ELF-1 (cell line): ENCODE data around the gene INTS1.
"Not testable (repeated sequence)": the region's sequence is repeated elsewhere in the genome, so short reads cannot be mapped to it uniquely, and the experiment has no call there.

ENCODE experiments used
- DNase-seq: peaks from one replicate; pipeline ENCODE4 v3.0.0-alpha.2; 2016; ENCODE audit warnings: low read depth, low spot score

INTS1 gene

DNA sequence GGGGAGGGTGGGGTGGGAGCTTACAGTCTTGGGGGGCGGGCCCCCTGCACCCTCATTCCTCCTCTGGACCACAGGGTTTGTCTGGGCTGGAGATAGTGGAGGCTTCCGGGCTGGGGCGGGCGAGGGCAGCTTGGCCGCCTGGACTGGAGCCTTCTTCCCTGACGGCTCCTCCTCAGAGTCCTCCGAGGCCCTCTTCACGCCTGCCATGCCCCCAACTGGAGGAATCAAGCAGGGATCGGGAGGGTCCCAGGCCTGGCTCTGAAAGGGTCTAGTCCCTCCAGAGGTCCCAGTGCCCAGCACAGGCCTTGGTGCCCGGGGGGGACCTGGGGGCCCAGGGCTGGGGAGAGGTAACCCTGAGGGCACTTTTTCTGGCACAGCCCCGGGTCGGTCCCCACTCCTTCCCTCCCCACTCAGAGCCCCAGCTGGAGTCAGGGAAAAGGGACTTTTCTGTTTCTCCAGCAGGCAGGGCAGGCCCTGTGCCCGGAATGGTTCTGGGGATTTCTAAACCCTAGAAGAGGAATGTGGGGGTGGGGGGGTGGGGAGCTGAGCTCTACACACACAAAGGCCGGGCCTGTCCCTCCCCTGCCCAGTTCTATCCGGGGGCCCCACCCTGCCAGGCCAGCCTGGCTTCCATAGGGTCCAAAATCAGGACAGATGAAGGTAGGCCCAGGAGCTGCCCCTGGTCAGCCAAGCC, 56.5 kb downstream of the INTS1 start:
- DNase-seq: no peak

DNA sequence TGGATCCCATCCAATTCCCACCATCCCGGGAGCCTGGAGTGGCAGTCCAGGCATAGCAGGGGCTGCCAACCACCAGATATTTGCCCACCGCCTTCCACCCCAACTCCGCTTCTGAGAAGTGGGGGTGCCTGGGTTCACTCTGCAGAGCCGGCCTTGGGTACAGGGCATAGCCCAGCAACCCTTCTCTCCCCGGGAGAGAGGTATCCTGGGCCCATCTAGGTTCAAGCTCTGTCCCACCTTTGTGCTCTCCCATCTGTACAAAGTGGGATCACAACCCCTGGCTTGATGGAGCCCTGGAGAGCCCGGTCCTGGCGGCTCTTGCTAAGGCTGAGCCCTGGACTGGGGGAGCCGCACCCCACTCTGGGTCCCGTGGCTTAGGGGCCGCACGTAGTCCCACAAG, 57.1 kb downstream of the INTS1 start:
- DNase-seq: no peak

- DNase-seq: no peak
These were observed 57.6 kb downstream of the INTS1 start for GRCh38 chr7:1446620-1447032.

DNA sequence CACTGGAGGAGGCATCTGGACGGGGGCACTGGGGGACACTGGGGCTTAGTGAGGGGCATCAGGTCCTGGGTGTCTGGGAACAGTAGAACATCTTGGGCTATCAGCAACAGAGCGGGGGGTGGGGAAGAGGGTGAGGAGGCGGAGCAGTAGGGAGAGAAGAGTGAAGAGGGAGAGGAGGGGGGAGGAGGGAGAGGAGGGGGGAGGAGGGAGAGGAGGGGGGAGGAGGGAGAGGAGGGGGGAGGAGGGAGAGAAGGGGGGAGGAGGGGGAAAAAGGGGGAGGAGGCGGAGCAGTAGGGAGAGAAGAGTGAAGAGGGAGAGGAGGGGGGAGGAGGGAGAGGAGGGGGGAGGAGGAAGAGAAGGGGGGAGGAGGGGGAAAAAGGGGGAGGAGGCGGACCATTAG, 58.2 kb downstream of the INTS1 start:
- DNase-seq: not testable (repeated sequence)

GRCh38 chr7:1445341-1445740, 58.8 kb downstream of the INTS1 start:
- no peak for DNase-seq

DNA sequence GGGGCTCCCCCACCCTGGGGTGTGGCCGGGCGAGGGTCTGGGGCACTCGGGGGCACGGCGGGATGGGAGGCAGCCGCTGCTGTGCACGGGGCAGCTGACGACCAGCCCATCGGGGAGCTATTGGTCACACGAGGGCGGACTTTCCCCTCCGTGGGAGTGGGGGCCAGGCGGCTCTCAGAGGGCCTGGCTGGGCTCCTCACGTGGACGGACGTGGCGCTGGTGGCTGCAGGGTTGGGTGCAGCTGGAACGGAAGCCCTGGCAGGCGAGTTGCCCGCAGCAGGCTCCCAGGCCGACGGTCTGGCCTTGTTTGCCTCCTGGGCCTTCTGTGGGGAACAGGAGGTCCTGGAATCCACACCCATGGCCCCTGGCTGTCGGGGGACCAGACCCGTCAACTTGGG, 59.3 kb downstream of the INTS1 start:
- no peak for DNase-seq

- no peak for DNase-seq
These were observed 59.8 kb downstream of the INTS1 start for GRCh38 chr7:1444214-1444924.

- not testable (repeated sequence) for DNase-seq
These were observed 60.5 kb downstream of the INTS1 start for GRCh38 chr7:1443587-1444200.

GRCh38 chr7:1442355-1443124, 61.6 kb downstream of the INTS1 start:
- no peak for DNase-seq

DNA sequence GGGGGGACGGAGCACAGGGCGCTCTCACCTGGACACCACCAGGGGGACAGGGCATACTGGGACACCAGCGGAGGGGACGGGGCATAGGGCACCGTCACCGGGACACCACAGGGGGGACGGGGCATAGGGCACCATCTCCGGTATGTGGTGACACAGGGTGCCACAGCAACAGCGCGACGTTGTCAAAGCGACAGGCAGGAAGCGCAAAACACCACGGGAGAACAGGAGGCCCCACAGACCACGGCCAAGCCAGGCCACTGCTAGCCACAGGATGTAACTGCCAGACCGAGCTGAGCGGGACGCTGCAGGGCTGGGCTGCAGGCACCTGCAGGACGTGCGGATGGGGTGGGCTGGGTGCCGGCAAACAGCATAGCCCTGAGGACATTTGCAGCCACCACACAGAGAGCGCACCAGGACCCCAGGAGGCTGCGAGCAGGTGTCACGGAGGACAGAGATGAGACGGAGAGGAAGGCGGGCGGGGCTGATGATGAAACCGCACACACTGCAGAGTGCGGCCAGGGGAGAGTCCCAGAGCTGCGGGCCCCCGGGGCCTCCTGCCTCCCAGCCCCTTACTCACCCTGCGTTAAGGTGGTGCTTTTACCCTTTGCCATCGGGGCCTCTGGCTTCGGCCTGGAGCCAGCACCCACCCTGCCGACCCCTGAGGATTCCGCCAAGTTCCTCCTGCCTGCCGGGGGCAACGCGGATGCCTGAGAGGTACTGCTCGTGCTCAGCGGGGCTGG, 62.4 kb downstream of the INTS1 start:
- DNase-seq: no peak

GRCh38 chr7:1440620-1441019, 63.6 kb downstream of the INTS1 start:
- DNase-seq: no peak

- DNase-seq: no peak
These were observed 64.5 kb downstream of the INTS1 start for GRCh38 chr7:1439373-1440363.

- no peak for DNase-seq
These were observed 65.4 kb downstream of the INTS1 start for GRCh38 chr7:1438821-1439220.

DNA sequence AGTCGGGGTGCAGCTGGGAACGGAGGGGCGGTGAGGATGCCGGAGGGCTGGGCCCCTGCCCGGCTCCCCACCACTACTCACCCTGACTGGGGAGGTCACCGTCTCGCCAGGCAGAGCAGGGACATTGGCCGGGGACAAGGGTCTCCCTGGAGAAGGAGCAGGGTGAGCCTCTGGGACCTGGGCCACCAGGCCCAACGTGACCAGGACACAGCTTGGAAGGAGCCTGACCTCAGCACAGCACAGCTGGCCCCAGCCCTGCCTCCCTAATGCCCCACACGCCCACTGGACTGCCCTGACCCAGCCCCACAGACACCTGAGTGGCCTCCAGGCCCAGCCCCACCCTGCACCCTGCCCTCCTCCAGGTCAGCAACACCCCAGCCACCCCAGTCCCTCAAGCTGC, 66.0 kb downstream of the INTS1 start:
- DNase-seq: no peak

DNA sequence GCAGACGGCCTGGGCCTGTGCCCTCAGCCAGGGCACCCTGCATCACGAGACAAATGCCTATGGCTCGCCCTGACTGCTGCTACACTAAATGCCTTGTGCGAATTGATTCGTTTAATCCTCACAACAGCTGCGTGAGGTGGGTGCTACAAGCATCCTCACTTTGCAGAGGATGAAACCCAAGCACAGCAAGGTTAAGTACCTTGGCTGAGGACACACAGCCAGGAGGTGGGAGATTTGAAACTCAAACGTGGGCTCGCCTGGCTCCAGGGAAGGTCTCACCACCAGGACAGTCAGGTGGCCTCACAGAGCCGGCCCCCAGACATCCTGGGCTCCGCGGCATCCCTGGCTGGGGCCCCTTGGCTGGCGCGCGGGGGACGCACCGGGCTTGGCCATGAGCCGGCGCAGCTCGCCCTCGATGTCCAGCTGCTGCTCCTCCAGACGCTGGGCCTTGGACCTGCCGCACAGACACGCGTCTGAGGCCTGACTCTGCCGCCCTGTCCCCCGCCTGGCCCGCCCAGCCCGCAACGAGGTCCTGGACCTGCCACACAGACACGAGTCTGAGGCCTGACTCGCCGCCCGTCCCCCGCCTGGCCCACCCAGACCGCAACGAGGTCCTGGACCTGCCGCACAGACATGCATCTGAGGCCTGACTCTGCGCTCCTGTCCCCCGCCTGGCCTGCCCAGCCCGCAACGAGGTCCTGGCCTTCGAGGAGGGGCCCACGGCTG, 66.9 kb downstream of the INTS1 start:
- DNase-seq: no peak

DNA sequence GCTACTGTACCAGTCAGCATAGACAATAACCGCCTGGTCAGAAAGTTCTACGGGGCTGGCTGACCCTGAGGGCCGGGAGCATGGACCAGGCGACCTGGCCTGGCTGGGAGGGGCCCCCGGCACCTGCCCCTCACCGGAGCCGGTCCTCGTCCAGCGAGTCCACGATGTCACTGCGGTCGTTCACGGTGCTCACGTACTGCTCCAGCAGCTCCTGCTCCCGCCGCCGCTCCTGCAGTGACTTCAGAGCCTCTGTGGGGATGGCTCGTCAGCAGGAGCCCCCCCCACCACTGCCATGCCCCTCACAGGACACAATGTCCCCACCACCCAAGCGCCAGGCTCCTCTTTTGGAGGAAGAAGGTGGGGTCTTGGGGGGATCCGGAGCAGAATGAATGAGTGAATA, 67.6 kb downstream of the INTS1 start:
- DNase-seq: no peak

DNA sequence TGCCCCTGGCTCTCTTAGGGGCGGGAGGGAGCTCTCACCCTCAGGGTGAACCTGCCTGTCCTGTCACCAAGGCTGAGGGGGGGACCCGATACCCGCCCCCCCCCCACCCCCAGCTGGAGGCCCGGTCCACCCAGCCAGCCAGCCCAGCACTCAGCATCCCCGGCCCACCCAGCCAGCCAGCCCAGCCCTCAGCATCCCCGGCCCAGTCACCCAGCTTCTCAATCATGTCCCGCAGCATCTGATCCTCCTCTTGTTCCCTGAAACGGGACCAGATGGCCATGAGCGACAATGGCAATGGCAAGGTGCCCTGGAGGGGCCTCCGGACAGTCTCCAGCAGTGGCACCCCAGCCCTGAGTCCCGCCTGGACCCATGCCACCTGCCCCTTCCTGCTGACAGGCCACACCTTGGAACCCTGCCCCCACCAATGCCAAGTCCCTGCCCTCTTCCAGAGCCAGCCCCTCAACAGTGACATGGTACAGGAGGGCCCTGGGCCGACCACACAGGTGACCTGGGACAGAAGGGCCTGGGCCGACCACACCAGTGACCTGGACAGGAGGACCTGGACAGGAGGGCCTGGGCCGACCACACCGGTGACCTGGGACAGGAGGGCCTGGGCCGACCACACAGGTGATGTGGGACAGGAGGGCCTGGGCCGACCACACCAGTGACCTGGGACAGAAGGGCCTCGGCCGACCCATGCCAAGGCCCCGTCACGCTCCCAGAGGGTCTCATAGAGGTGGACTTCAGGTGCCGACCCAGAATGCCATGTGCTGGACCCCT, 69.1 kb downstream of the INTS1 start:
- no peak for DNase-seq

GRCh38 chr7:1434165-1434718, 69.9 kb downstream of the INTS1 start:
- DNase-seq: no peak
